Thymus (tissue), 2 donors: ENCODE data around the gene ZNF460. TPM values are rescaled to one million over a fixed set of nuclear protein-coding genes. Genes with fewer than 3 reads are reported as not detected.

ENCODE experiments used
- polyA plus RNA-seq: library from polyadenylated mRNA; stranded (reverse); fragments of 200-250 nt; gene quantifications from one replicate; pipeline ENCODE4 v1.2.3, GENCODE V29; 2013
- total RNA-seq: library from RNA; stranded (reverse); fragments of 120-200 nt; gene quantifications from one replicate; pipeline ENCODE4 v1.2.4, GENCODE V29; 2013
- donor health status: healthy.

The ZNF460 gene
- total and polyA plus RNA-seq, 2 donors: 1.4 to 20.7 TPM

Other genes with a start within 250 kb of the ZNF460 start
- not detected for gene USP29, start 160.5 kb upstream of the ZNF460 start, total RNA-seq
- not detected for gene USP29, start 160.5 kb upstream of the ZNF460 start, polyA plus RNA-seq
- gene ZIM3, start 135.3 kb upstream of the ZNF460 start, total RNA-seq: not detected
- not detected for gene ZIM3, start 135.3 kb upstream of the ZNF460 start, polyA plus RNA-seq
- gene DUXA, start 113.0 kb upstream of the ZNF460 start, total RNA-seq: 0.05 TPM
- 0.05 TPM for gene DUXA, start 113.0 kb upstream of the ZNF460 start, polyA plus RNA-seq
- 27.8 TPM for gene ZNF264, start 89.0 kb upstream of the ZNF460 start, total RNA-seq
- 6.3 TPM for gene ZNF264, start 89.0 kb upstream of the ZNF460 start, polyA plus RNA-seq
- gene AURKC, start 49.5 kb upstream of the ZNF460 start, total RNA-seq: 1.5 TPM
- 4.5 TPM for gene AURKC, start 49.5 kb upstream of the ZNF460 start, polyA plus RNA-seq
- 11.1 TPM for gene ZNF805, start 39.9 kb upstream of the ZNF460 start, total RNA-seq
- gene ZNF805, start 39.9 kb upstream of the ZNF460 start, polyA plus RNA-seq: 1.3 TPM
- 10.3 TPM for gene ZNF543, start 40.0 kb downstream of the ZNF460 start, total RNA-seq
- 3.9 TPM for gene ZNF543, start 40.0 kb downstream of the ZNF460 start, polyA plus RNA-seq
- 10.7 TPM for gene ZNF304, start 70.8 kb downstream of the ZNF460 start, total RNA-seq
- 7.9 TPM for gene ZNF304, start 70.8 kb downstream of the ZNF460 start, polyA plus RNA-seq
- 23.7 TPM for gene TRAPPC2B, start 83.1 kb downstream of the ZNF460 start, total RNA-seq
- gene TRAPPC2B, start 83.1 kb downstream of the ZNF460 start, polyA plus RNA-seq: 42.2 TPM
- 4.3 TPM for gene ZNF547, start 83.1 kb downstream of the ZNF460 start, total RNA-seq
- 7.2 TPM for gene ZNF547, start 83.1 kb downstream of the ZNF460 start, polyA plus RNA-seq
- 14.7 TPM for gene ZNF548, start 109.4 kb downstream of the ZNF460 start, total RNA-seq
- gene ZNF548, start 109.4 kb downstream of the ZNF460 start, polyA plus RNA-seq: 26.4 TPM
- 10.4 TPM for gene ZNF17, start 130.7 kb downstream of the ZNF460 start, total RNA-seq
- gene ZNF17, start 130.7 kb downstream of the ZNF460 start, polyA plus RNA-seq: 5.3 TPM
- 11.2 TPM for gene ZNF749, start 154.8 kb downstream of the ZNF460 start, total RNA-seq
- gene ZNF749, start 154.8 kb downstream of the ZNF460 start, polyA plus RNA-seq: 8.5 TPM
- 0.42 TPM for gene VN1R1, start 176.7 kb downstream of the ZNF460 start, total RNA-seq
- gene VN1R1, start 176.7 kb downstream of the ZNF460 start, polyA plus RNA-seq: 0.48 TPM
- gene ZNF772, start 197.1 kb downstream of the ZNF460 start, total RNA-seq: 17.0 TPM
- gene ZNF772, start 197.1 kb downstream of the ZNF460 start, polyA plus RNA-seq: 3.6 TPM
- 10.7 TPM for gene ZNF419, start 207.3 kb downstream of the ZNF460 start, total RNA-seq
- 12.2 TPM for gene ZNF419, start 207.3 kb downstream of the ZNF460 start, polyA plus RNA-seq
- 9.6 TPM for gene ZNF773, start 219.5 kb downstream of the ZNF460 start, total RNA-seq
- gene ZNF773, start 219.5 kb downstream of the ZNF460 start, polyA plus RNA-seq: 7.0 TPM
- gene ZNF549, start 246.9 kb downstream of the ZNF460 start, total RNA-seq: 7.0 TPM
- 6.3 TPM for gene ZNF549, start 246.9 kb downstream of the ZNF460 start, polyA plus RNA-seq